GM12874 (cell line): ENCODE results near the gene AGPAT2.

Experiments
- CTCF ChIP-seq: IDR thresholded peaks from 2 replicates; pipeline ENCODE4 v1.5.1; 2011; ENCODE audit warnings: low read depth, mild to moderate bottlenecking, control low read depth, low read length, moderate library complexity; ENCODE audit not compliant: insufficient read depth

The AGPAT2 gene

GRCh38 chr9:136723362-136723976 is 36.2 kb upstream of the AGPAT2 start:
- no peak for TF ChIP-seq CTCF

GRCh38 chr9:136722969-136723356 is 35.7 kb upstream of the AGPAT2 start:
- no peak for TF ChIP-seq CTCF

GRCh38 chr9:136722093-136722968 is 35.1 kb upstream of the AGPAT2 start:
- TF ChIP-seq CTCF = no peak

GRCh38 chr9:136721339-136722092 is 34.3 kb upstream of the AGPAT2 start:
- no peak for TF ChIP-seq CTCF

GRCh38 chr9:136720898-136721338 is 33.7 kb upstream of the AGPAT2 start:
- no peak for TF ChIP-seq CTCF

GRCh38 chr9:136720251-136720897 is 33.1 kb upstream of the AGPAT2 start:
- no peak for TF ChIP-seq CTCF
